Fibroblast of upper back skin (primary cell): Measurements from ENCODE around the gene CHD5.

Experiments used
- DNase-seq: peaks from one replicate; pipeline ENCODE4 v3.0.0-alpha.2; 2013

Gene CHD5

DNA sequence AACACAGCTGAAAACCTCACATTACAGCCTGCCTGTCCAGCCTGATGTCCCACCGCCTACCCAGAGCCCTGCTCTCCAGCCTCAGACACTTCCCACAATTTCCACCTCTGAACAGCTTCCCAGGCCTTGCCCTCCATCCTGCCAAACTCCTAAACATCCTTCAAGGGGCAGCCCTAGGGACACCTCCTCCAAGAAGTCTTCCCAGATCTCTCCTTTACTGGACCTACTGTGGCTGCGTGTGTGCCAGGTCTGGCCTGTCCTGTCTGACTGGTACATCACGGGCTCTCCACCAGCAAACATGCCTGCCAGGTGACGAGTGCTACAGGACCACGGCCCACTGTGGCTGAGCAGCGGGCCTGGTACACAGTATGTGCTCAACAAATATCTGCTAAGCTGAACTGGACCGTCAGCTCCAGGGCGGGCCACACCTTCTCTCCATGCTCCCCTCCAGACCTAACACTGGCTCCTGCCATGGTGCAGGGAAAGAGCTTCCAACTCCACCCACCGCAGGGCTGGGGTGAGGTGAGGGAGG is 28.8 kb downstream of the CHD5 start:
- no peak for DNase-seq

DNA sequence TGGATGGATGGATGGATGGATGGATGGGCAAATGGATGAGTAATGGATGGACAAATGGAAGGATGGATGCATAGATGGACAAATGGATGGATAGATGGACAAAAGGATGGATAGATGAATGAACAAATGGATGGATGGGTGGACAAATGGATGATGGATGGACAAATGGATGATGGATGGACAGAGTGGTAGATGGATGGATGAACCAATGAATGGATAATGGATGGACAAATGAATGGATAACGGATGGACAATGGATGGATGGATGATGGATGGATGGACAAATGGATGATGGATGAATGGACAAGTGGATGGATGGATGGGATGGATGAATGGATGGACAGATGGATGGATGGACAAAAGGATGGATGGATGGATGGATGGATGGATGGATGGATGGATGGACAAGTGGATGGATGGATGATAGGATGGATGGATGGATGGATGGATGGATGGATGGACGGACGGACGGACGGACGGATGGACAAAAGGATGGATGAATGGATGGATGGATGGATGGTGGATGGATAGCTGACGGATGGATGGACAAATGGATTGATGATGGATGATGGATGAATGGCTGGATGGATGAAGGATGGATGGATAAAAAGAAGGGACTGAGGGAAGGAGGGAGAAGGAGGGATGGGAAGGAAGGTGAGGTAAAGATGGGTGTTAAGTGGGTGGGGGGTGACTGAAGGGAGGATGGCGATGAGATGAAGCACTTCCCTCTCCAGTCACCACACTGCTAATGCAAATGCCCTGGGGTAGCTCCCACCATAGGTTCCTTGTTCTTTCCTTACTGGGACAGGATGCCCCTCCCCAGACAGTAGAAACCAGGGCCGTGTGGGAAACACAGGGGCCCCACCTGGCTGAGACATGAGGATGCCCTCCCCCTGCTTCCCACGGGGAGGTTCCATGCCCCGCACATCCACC is 29.8 kb downstream of the CHD5 start:
- DNase-seq = no peak

DNA sequence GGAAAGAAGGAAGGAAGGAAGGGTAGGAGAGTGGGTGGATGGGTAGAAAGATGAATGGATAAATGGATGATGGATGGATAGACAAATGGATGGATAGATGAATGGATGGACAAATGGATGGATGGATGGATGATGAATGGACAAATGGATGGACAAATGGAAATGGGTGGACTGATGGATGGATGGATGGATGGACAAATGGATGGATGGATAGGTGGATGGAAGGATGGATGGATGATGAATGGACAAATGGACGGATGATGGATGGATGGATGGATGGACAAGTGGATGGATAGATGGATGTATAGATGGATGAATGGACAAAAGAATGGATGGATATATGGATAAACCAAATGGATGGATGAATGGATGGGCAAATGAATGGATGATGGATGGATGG is 30.5 kb downstream of the CHD5 start:
- no peak for DNase-seq

DNA sequence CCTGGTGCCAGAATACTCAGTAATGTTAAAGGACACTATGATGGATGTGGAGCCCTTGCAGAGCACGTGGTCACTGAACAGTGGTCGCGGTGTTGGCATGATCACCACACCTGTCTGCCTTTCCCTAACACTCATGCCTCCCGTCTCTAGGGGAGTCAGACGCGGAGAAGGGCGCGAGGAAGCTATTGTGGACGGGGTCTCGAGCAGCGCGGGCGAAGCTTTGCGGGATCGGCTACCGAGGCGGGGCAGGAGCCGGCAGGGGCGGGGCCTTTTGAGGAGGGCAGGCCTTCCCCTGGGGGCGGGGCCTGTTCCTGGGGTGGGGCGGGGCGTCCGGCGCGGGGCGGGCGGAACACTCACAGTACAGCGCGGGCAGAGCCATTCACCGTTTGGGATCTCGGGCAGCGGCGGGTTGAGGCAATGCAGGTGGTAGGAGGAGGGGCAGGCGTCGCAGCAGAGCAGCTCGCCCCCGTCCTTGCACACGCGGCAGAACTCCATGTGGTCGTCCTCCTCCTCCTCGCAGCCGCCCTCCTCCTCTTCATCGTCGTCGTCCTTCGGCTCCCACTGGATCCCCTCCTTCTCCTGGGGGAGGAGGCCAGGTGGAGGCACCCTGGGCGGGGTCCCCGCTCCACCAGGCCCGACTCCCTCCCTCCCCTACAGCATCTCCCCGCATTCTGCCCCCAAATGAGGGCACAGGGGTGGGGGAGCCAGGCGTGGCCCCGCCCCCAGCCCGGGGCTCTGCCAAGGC is 31.5 kb downstream of the CHD5 start:
- DNase-seq = peak; percentile 2

DNA sequence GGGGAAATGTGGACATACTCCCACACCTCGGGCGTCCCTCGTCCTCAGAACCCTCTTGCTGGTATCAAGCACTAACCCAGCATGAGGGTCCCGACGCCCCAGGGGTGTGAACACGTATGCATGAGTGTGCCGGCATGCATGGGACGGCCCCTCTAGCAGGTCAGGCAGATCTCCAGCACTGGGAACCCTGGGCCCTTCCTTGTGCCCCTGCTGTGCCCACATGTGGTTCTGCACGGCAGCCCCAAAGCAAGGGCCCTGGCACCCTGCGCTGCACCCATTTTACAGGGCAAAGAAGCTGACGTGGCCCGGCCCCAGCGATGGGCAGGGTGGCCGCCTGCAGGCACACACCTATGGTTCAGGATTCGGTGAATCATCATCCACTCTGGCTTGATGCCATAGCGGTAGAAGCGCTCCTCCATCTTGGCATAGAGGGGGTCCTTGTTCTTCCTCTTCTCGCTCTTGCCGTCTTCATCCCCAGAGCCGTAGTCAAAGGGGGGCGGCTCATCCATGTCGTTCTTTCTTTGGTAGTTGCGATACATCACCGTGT is 34.2 kb downstream of the CHD5 start:
- no peak for DNase-seq

DNA sequence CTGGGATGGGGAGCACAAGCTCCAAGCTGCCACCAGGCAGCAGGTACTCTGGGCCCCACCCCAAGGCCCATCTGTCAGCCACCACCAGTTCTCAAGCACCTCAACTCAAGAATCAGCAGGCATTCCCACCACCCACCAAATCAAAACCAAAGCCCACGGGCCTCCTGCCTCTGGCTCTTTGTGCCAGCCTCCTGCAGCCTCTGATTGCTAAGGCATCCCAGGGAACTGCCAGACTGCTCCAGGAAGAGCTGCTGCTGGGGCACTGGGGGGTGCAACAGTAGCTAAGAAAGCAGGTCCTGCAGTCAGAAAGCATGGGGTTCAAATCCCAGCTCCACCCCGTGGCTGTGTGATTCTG is 34.7 kb downstream of the CHD5 start:
- no peak for DNase-seq

DNA sequence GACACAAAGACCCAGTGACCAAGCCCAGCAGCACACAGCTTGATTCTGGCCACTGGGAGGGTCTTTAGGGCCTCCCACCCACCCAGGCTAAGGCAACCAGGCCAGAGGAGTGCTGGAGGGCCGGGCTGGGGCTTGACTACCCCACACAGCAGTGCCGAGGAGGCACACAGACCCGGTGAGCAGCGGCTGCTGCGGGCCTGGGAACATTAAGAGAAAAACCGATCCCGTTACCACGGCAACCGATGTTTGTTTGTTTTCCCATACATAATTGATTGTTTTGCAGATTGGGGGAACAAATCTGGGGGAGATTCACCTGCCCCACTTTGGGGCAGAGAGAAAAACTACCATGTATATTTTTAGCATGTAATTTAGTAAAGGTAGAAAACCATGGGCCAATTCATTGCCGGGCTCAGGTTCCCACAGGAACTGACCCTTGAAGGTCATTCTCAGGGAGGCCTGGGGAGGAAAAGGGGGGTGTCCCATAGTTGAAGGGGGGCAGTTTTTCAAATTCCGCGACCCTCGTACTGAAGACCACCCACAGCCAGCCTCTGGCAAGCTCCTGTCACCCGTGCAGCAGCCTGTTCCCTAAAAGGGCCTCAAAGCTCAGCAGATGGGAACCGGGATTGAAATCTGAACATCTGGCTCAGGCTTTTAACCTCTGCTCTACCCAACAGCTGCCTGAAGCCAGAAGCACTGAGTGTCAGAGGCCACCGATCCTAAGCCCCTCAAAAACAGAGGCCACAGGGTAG is 35.3 kb downstream of the CHD5 start:
- no peak for DNase-seq

DNA sequence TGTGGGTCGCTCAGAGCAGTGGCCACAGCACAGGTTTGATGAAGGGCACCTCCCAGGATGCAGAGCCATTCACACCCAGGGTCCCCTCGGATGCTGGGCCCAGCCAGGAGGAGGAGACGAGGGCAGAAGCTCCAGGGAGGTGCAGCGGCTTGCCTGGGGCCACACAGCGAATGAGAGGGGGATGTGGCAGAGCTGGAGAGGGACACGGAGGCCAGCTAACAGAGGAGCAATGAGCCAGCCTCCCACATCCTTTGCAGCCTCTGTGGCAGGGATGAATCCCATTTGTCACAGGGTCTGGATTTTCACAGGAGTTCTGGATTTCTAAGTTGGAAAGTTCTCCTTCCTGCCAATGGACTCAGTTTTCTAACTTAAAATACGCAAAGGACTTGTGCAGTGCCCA is 35.9 kb downstream of the CHD5 start:
- DNase-seq = no peak

DNA sequence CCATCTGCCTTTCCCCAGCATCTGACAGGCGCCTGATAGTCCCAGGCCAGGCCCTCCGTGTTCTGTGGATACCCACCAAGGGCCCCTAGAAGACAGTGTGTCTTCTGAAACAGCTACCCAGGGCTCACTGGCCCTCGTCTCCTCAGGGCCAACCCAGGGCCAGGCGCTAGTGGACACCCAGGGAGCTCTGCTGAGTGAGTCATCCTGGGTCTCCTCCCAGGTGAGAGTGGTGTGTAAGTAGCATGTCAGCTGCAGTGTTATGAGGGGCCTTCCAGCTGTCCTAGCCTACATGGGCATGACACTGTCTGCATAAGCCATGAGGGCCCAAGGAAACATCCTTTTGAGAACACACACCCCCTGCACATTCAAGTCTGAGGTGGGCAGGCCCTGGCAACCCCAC is 36.7 kb downstream of the CHD5 start:
- no peak for DNase-seq

DNA sequence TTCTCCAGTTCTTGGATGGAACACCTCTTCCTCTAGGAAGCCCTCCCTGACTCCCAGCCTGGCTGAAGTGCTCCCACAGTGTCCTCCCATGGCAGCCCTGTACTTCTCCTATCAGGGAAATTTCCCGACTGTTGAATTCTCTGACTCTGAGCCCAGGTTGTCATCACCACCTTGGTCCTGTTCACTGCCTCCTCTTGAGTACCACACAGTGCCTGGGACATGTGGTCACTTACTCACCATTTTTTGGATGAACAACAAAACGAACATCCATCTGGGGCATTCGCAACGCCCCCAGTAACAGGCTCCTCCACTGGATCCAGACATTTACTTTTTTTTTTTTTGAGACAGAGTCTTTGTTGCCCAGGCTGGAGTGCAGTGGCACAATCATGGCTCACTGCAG is 37.4 kb downstream of the CHD5 start:
- no peak for DNase-seq

DNA sequence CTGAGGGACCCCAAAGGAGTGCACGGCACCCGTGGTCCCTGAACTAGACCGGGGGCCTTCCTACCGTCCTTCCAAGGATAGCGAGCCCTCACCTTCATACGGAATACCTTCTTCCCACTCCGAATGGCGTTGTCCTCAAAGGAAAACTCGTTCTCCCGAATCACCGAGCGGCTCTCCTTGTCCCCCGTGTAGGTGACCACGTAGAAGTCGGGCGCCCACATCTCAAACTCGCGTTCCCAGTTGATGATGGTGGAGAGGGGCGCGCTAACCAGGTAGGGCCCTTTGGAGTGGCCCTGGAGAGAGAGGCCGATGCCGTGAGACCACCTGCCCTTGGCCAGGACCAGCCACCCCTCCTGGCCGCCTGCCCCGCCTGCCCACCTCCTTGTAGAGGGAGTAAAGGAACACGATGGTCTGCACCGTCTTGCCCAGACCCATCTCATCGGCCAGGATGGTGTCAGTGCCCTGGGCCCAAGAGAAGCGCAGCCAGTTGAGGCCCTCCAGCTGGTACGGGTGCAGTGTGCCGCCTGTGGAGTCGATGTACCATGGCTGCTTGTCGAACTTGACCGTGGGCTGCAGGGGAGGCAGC is 38.0 kb downstream of the CHD5 start:
- DNase-seq = no peak

DNA sequence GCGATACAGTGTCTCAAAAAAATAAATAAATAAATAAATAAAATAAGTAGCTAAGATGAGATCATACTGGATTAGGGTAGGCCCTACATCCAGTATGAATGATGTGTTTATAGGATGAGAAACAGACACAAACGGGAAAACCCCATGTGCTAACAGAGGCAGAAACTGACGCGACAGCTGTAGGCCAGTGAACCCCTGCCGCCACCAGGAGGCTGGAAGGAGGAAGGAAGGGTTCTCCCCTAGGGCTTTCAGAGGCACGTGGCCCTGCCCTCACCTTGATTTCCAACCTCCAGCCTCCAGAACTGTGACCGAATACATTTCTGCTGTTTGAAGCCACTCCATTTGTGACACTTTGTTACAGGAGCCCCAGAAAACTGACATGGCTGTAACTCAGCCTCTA is 38.5 kb downstream of the CHD5 start:
- no peak for DNase-seq

DNA sequence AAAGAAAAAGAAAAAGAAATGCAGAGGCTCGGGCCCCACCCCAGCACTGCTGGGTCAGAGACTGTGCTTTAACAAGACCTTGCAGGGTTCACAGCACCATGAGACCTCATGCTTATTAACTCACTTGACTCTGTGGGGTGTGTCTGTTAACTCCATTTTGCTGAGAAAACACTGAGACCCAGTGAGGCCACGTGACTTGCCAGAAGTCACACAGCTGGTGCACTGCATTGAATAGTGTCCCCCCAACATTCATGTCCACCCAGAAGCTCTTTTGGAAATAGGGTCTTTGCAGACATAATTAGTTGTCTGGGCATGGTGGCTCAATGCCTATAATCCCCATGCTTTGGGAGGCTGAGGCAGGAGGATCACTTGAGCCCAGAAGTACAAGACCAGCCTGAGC is 39.7 kb downstream of the CHD5 start:
- no peak for DNase-seq

DNA sequence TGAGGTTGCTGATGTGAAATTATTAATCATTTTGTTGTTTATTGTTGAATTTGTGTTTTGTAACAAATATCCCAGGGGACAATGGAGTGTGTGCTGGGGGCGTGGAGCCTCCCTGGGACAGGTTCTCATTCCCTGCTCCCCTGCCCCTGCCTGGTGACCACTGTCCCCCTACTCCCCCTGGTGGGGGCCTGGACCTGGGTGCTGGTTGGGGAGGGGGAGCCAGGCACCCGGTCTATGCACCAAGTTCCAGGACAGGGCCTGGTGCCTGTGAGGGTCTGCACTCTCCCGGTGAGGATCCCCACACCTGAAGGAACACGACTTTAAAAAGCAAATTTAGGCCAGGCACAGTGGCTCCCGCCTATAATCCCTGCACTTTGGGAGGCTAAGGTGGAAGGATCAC is 42.4 kb downstream of the CHD5 start:
- DNase-seq = no peak

DNA sequence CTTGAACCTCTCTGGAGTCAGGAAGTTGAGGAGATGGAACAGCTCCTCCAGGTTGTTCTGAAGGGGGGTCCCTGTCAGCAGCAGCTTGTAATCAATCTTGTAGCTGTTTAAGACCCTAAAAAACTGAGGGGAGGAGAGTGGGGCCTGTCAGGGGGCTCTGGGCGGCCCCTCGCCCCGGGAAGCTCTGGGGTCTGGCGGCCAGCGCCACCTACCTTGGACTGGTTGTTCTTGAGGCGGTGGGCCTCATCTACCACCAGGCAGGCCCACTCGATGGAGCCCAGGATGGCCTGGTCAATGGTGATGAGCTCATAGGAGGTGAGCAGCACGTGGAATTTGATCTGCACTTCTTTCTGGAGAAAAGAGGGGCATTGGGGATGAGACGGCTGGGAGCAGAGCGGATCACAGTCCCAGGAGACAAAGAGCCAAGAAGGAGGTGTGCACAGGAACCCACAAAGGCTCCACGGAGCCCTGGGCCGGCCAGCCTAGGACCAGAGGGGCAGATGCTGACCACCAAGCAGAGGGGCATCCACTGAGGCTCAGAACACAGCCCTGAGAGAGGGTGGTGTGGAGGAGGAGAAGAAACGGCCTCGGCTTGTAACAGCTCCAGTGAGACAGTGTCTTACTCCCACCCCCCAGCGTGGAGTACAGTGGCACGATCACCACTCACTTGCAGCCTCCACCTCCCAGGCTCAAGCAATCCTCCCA is 43.5 kb downstream of the CHD5 start:
- no peak for DNase-seq

DNA sequence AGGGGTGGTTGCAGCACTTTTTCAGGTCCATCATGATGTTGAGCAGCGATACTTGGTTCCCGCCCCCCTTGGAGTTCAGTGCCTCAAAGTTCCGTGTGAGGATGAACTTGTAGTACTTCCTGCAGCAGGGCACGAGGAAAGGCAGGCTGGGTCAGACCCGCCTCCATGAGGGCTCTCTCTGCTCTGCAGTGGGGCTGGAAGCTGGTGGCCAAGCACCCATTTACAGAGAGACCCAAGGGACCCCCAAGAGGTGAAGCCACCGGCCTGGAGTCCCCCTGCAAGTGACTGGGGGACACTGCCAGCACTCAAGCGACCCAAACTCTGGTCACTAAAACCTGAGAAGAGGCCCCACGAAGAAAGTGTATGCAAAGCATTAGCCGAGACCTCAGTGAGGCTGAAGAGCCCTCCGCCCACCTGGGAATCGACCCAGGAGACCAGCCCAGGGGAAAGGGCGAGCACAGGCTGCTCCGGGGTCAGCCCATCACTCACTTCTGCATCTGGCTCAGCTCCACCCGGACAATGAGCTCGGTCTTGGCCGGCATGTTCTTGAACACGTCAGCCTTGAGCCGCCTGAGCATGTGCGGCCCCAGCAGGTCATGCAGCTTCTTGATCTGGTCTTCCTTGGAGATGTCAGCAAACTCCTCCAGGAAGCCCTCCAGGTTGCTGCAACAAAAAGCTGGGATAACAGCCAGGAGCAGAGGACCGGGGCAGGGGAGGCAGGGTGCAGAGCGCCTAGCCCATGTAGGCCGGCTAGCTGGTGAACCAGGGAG is 45.2 kb downstream of the CHD5 start:
- no peak for DNase-seq

DNA sequence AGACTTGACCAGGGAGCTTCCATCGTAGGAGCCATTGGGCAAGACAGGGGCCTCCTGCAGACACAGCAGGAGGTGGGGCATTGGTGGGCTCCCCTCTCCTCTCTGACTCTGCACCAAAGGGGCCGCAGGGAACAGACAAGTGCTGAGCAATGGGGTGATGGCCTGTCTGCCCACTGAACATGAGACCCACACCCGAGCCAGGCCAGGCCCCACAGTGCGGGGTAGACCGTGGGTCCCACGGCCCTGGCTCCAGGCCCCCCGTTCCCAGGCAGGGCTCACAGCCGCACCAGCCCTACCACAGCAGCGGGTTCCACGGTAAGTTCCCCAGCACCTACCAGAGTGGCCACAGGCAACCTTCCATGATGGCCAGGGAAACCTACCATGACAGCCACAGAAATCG is 45.9 kb downstream of the CHD5 start:
- DNase-seq = no peak

DNA sequence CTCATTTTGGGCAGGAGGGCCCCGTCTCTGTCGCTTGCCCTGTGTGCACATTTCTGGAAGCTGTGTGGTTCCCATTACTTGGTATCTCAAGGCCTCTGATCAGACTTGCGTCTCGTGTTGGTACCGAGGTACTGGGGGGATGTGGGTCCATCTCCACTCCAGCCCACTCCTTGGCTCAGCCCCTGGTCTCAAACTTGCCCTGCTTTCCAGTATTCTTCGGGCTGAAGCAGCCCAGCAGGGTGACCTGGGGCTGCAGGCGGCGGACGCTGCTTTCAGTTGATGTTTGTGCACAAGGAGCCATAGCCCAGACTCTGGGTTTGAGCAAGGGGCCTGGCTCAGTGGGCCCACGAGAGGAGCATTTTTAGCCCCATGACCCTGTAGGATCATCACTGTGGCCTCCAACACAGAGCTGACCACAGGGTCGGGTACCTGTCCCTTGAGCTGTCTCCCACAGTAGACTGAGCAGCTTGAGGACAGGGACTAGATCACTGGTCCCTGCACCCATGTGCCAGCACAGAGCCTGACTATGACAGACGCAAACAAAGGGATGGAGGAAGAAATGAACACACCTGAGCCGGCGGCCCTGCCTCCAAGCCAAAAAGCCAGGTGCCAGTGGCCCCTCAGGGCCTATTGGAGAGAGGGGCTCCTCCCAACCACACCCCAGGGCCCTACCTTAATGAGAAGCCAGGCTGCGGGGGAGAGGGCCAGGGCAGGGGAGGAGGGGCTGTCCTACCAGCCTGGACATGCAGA is 46.8 kb downstream of the CHD5 start:
- DNase-seq = no peak

DNA sequence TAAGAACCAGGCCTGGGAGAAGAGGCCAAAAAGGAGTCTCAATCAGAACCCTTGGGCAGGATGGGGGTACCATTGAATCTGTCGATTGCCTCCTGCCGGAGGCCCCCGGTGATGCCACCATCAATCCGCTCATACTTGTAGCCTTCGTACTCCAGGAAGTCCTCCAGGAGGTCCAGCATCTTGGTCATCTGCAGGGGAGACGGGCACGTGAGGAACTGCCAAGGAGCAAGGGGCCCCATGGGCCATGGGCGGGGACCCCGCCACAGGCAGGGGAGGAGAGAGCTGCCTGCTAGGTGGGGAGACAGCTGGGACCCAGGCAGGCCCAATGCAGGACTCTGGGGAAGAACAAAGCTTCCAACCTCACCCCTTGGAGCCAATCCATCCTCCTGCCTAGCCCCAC is 48.6 kb downstream of the CHD5 start:
- no peak for DNase-seq

DNA sequence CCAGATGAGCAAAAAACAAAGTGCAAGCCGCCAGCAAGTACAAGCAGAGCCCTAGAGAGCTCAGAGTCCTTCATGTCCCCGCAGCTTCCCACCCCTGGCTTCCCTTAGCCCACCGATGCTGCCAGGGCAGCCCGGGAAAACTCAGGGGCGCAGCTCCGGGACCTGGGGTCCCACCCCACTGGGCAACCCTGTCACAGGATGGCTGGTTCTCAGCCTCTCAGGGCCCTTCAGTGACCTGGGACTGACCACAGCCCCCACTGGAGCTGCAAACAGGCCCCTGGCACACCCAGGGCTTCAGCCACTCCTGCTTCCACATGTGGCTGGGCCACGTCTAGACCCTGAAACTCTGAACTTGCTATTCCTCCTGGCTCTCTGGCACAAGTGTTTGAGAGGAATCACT is 49.5 kb downstream of the CHD5 start:
- DNase-seq = no peak

DNA sequence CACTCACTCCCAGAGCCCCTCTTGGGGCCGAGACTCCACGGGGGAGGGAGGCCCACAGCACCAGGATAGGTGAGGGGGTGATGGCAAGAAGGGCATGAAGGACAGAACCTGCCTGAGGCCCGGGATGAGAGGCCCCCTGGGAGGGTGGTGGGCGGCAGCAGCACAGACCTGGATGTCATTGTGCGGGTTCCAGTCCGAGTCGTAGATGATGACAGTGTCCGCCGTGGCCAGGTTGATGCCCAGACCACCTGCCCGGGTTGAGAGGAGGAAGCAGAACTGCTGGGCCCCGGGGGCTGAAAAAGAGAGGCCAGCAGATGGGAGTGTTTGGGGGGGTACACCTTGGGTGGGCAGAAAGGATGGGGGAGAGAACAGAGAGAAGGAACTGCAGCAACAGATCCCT is 50.1 kb downstream of the CHD5 start:
- no peak for DNase-seq
